ENCODE data around the gene C14orf119.

Gene C14orf119

DNA sequence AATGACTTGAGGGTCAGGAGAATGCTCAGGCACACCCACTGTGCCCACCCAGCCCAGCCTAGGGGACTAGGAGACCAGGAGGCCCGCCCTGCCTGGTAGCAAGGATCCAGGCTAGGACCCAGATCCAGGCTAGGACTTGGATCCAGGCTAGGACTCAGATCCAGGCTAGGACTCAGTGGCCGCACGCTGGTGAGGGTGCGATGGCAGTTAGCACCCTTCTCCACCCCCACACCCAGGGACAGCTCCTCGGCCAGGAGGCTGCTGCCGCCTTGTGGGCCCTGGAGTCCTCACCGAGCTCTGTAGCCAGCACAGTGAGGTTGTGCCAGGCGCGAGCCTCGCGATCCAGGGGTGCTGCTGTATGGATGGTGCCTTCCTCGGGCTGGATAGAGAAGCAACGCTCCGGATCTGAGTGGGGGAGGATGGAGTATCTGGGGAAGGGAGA is 43.1 kb upstream of the C14orf119 start:
- Histone ChIP-seq H4K20me1 (ENCODE audit: low read depth, low read length) (no peaks in the 10 kb centered on the region), H3K36me3 (ENCODE audit: low read length) (no peaks in the 10 kb centered on the region), H3K27me3 (ENCODE audit: low read length) (no peaks in the 10 kb centered on the region), H3K4me3 (ENCODE audit: insufficient read depth, low read length, poor library complexity, severe bottlenecking) (no peak overlapping the region), H3F3A (ENCODE audit: insufficient read depth) (0 out of 2 replicates have a peak, but pooled peaks cover 4% of the 10 kb centered on the region), H3K27ac (ENCODE audit: low read depth, low read length) (no peak overlapping the region), H3K9ac (ENCODE audit: low read length) (no peak overlapping the region), H3K9me2 (replicated peaks; ENCODE audit: insufficient read depth, low read length) (no peaks in the 10 kb centered on the region), H3K79me2 (ENCODE audit: insufficient read depth, low read length) (no peaks in the 10 kb centered on the region), H2AFZ (ENCODE audit: low read depth, low read length, severe bottlenecking) (no peak overlapping the region), H3K4me2 (ENCODE audit: low read depth, low read length, poor library complexity, severe bottlenecking) (no peak overlapping the region), H3K9me3 (ENCODE audit: insufficient read depth, low read length) (no peaks in the 10 kb centered on the region)
- TF ChIP-seq EZH2phosphoT487 (conservative IDR thresholded peaks at IDR 0.05; ENCODE audit: low read length), result no peak
- TF ChIP-seq, protein P1, sequence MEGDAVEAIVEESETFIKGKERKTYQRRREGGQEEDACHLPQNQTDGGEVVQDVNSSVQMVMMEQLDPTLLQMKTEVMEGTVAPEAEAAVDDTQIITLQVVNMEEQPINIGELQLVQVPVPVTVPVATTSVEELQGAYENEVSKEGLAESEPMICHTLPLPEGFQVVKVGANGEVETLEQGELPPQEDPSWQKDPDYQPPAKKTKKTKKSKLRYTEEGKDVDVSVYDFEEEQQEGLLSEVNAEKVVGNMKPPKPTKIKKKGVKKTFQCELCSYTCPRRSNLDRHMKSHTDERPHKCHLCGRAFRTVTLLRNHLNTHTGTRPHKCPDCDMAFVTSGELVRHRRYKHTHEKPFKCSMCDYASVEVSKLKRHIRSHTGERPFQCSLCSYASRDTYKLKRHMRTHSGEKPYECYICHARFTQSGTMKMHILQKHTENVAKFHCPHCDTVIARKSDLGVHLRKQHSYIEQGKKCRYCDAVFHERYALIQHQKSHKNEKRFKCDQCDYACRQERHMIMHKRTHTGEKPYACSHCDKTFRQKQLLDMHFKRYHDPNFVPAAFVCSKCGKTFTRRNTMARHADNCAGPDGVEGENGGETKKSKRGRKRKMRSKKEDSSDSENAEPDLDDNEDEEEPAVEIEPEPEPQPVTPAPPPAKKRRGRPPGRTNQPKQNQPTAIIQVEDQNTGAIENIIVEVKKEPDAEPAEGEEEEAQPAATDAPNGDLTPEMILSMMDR (IDR thresholded peaks at IDR 0.05; ENCODE audit: insufficient read depth, low read length, poor library complexity, severe bottlenecking), result no peak

DNA sequence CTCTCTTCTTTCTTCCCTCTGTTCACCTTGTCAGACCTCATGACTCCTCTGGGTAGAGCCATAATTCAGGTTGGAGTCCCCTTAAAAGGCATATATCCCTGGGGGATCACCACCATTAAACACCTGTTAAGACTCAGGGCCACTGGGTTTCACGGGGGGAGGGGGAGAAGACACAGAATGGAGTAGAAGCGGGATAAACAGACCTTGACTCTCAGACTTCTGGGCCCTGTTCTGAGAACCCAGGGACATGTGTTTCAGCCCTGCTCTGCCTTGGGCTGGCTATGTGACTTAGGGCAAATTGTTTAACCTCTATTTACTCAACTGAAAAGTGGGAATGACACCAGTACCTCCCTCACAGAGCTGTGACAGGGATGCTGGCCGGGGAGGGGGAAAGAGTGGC is 42.6 kb upstream of the C14orf119 start:
- Histone ChIP-seq H3K9me3 (ENCODE audit: insufficient read depth, low read length) (no peaks in the 10 kb centered on the region), H3K36me3 (ENCODE audit: low read length) (no peaks in the 10 kb centered on the region), H3K9me2 (replicated peaks; ENCODE audit: insufficient read depth, low read length) (no peaks in the 10 kb centered on the region), H2AFZ (ENCODE audit: low read depth, low read length, severe bottlenecking) (no peak overlapping the region), H3K9ac (ENCODE audit: low read length) (no peak overlapping the region), H4K20me1 (ENCODE audit: low read depth, low read length) (no peaks in the 10 kb centered on the region), H3F3A (ENCODE audit: insufficient read depth) (0 out of 2 replicates have a peak, but pooled peaks cover 4% of the 10 kb centered on the region), H3K4me2 (ENCODE audit: low read depth, low read length, poor library complexity, severe bottlenecking) (no peak overlapping the region), H3K27ac (ENCODE audit: low read depth, low read length) (no peak overlapping the region), H3K27me3 (ENCODE audit: low read length) (no peaks in the 10 kb centered on the region), H3K79me2 (ENCODE audit: insufficient read depth, low read length) (no peaks in the 10 kb centered on the region), H3K4me3 (ENCODE audit: insufficient read depth, low read length, poor library complexity, severe bottlenecking) (no peak overlapping the region)
- TF ChIP-seq EZH2phosphoT487 (conservative IDR thresholded peaks at IDR 0.05; ENCODE audit: low read length), result no peak
- TF ChIP-seq, protein P1 (IDR thresholded peaks at IDR 0.05; ENCODE audit: insufficient read depth, low read length, poor library complexity, severe bottlenecking), result no peak

DNA sequence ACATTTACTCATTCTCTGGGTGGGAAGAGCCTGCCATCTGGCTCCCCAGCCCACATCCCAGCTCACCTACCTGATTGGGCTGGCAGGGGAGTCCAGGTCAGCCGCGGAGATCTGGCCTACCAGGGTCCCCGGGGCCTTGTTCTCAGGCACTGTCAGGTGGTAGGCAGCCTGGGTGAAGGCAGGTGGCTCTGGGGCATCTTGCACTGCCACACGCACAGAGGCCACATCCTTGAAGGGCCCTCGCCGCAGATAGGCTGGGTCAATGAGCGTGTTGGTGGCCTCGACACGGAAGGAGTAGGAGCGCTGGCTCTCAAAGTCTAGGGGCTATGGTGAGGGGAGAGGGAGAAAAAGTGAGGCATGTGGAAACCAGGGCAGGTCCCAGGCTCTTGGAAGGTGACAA is 41.9 kb upstream of the C14orf119 start:
- no peak overlapping the region for H3K4me3 ChIP-seq (ENCODE audit: insufficient read depth, low read length, poor library complexity, severe bottlenecking)
- no peak overlapping the region for H3K9ac ChIP-seq (ENCODE audit: low read length)
- no peaks in the 10 kb centered on the region for H3K27me3 ChIP-seq (ENCODE audit: low read length)
- no peak for TF ChIP-seq EZH2phosphoT487 (conservative IDR thresholded peaks at IDR 0.05; ENCODE audit: low read length)
- TF ChIP-seq, protein P1 (IDR thresholded peaks at IDR 0.05; ENCODE audit: insufficient read depth, low read length, poor library complexity, severe bottlenecking), result no peak
- no peaks in the 10 kb centered on the region for H3K9me2 ChIP-seq (replicated peaks; ENCODE audit: insufficient read depth, low read length)
- no peaks in the 10 kb centered on the region for H3K36me3 ChIP-seq (ENCODE audit: low read length)
- H2AFZ ChIP-seq (ENCODE audit: low read depth, low read length, severe bottlenecking), result no peak overlapping the region
- no peaks in the 10 kb centered on the region for H3K79me2 ChIP-seq (ENCODE audit: insufficient read depth, low read length)
- no peak overlapping the region for H3K27ac ChIP-seq (ENCODE audit: low read depth, low read length)
- H3K9me3 ChIP-seq (ENCODE audit: insufficient read depth, low read length), result no peaks in the 10 kb centered on the region
- no peak overlapping the region for H3K4me2 ChIP-seq (ENCODE audit: low read depth, low read length, poor library complexity, severe bottlenecking)
- 0 out of 2 replicates have a peak, but pooled peaks cover 4% of the 10 kb centered on the region for H3F3A ChIP-seq (ENCODE audit: insufficient read depth)
- H4K20me1 ChIP-seq (ENCODE audit: low read depth, low read length), result no peaks in the 10 kb centered on the region

Data from SU-DHL-6 (cell line).